HCT116 (cell line): ENCODE data around the gene PDYN. TPM values are rescaled to one million over a fixed set of nuclear protein-coding genes. Genes with fewer than 3 reads are reported as not detected.

Experiments
- ATAC-seq: fragments of 200-7000 bp; cut with Tn5 transposase; 2 replicates; pipeline ENCODE4 v1.9.1; 2020; ENCODE audit warnings: mild to moderate bottlenecking, moderate library complexity
- BruUV-seq: library from RNA; stranded (reverse); fragments of 400-500 nt; replicated peaks from 2 replicates; lab custom pipeline; 2021; lab: Mats Ljungman, UMichigan
- CTCF ChIA-PET: fragments of 300-600 bp; sonication (Branson Sonifier 250); formaldehyde crosslinking; loops from one replicate; lab custom pipeline; 2021; ENCODE audit warnings: antibody characterized with exemption; lab: Charles Lee
- POLR2A ChIA-PET: fragments of 300-600, 350-600 bp; sonication (Branson Sonifier 250); formaldehyde crosslinking; loops from one replicate; lab custom pipeline; 2021; ENCODE audit warnings: antibody characterized with exemption; lab: Charles Lee
- RAD21 ChIA-PET, 2 experiments: fragments of 300-600 bp; sonication (Branson Sonifier 250); formaldehyde crosslinking; loops; one replicate each; lab custom pipeline; 2023; ENCODE audit warnings: low total read pairs in 2 of 2; ENCODE audit not compliant: uncharacterized antibody in 2 of 2, unreplicated experiment in 2 of 2, low non-redundant PET in 1 of 2; lab: Charles Lee
- DNase-seq: peaks from one replicate; pipeline ENCODE4 v3.0.0-alpha.2; 2010; ENCODE audit warnings: low read depth, low spot score
- H2AFZ ChIP-seq: fragments of 200-600 bp; shearing (Covaris generic), sonication (generic); 2 replicates; pipeline ENCODE4 v1.6.1; 2017; ENCODE audit warnings: low read depth, mixed run types, mixed read lengths, antibody characterized with exemption, low read length; ENCODE audit not compliant: poor library complexity, severe bottlenecking
- H3K27ac ChIP-seq: 2 replicates; pipeline ENCODE4 v1.5.1; 2012; ENCODE audit warnings: low read depth, low read length
- H3K27me3 ChIP-seq: fragments of 200-600 bp; sonication (generic); 2 replicates; pipeline ENCODE4 v1.6.1; 2016; ENCODE audit warnings: mixed run types, low read length, mixed read lengths; ENCODE audit not compliant: insufficient read depth
- H3K36me3 ChIP-seq, 2 experiments: fragments of 200-500 bp in 1 of 2; fragments of 200-600 bp in 1 of 2; sonication (Bioruptor generic) in 1 of 2; sonication (generic) in 1 of 2; 2 replicates each; pipeline versions ENCODE4 v1.5.1 to v1.6.1; 2014 to 2016; ENCODE audit warnings: low read length in 2 of 2, inconsistent platforms in 1 of 2, mixed read lengths in 1 of 2, mixed run types in 1 of 2; ENCODE audit not compliant: insufficient read depth in 2 of 2, control insufficient read depth in 1 of 2
- H3K4me1 ChIP-seq, 2 experiments: fragments of 200-600 bp in 1 of 2; sonication (generic) in 1 of 2; 2 replicates each; pipeline versions ENCODE4 v1.5.1 to v1.6.1; 2012 to 2017; ENCODE audit warnings: low read length in 2 of 2, inconsistent platforms in 1 of 2, mild to moderate bottlenecking in 1 of 2, mixed read lengths in 1 of 2, mixed run types in 1 of 2, moderate library complexity in 1 of 2; ENCODE audit not compliant: insufficient read depth in 2 of 2, control insufficient read depth in 1 of 2
- H3K4me2 ChIP-seq: fragments of 200-600 bp; sonication (generic); 2 replicates; pipeline ENCODE4 v1.6.1; 2017; ENCODE audit warnings: mixed run types, low read length, mixed read lengths
- H3K4me3 ChIP-seq, 2 experiments: fragments of 200-600 bp in 1 of 2; sonication (generic) in 1 of 2; replicated peaks in 1 of 2; 2 replicates each; pipeline ENCODE4 v1.5.1; 2011 to 2016; ENCODE audit warnings: low read length in 2 of 2, control low read depth in 1 of 2, low read depth in 1 of 2, mild to moderate bottlenecking in 1 of 2, mixed read lengths in 1 of 2, mixed run types in 1 of 2
- H3K79me2 ChIP-seq: fragments of 200-600 bp; sonication (generic); 2 replicates; pipeline ENCODE4 v1.6.1; 2017; ENCODE audit warnings: mild to moderate bottlenecking, mixed run types, low read length, moderate library complexity, mixed read lengths; ENCODE audit not compliant: insufficient read depth
- H3K9ac ChIP-seq: fragments of 200-600 bp; sonication (generic); 2 replicates; pipeline ENCODE4 v1.6.1; 2016; ENCODE audit warnings: low read length, mixed read lengths
- H3K9me2 ChIP-seq: fragments of 200-600 bp; sonication (generic), shearing (Covaris generic); 2 replicates; pipeline ENCODE4 v1.6.1; 2017; ENCODE audit warnings: mixed run types, mild to moderate bottlenecking, moderate library complexity; ENCODE audit not compliant: insufficient read depth
- H3K9me3 ChIP-seq, 2 experiments: fragments of 200-500 bp in 1 of 2; fragments of 200-600 bp in 1 of 2; sonication (Bioruptor generic) in 1 of 2; sonication (generic) in 1 of 2; 2 replicates each; pipeline ENCODE4 v1.6.1; 2014 to 2017; ENCODE audit warnings: low read length in 2 of 2, mixed read lengths in 2 of 2, inconsistent platforms in 1 of 2, low read depth in 1 of 2, mild to moderate bottlenecking in 1 of 2, mixed run types in 1 of 2, moderate library complexity in 1 of 2; ENCODE audit not compliant: control insufficient read depth in 1 of 2, insufficient read depth in 1 of 2
- H4K20me1 ChIP-seq: fragments of 200-600 bp; sonication (generic), shearing (Covaris generic); 2 replicates; pipeline ENCODE4 v1.6.1; 2017; ENCODE audit warnings: mixed run types, mild to moderate bottlenecking, moderate library complexity; ENCODE audit not compliant: insufficient read depth
- CTCF ChIP-seq, 3 experiments: fragments of 200-600 bp in 1 of 3; sonication (generic) in 1 of 3; IDR thresholded peaks in 2 of 3; conservative IDR thresholded peaks in 1 of 3; 2 replicates each; pipeline ENCODE4 v1.5.1; 2012 to 2017; ENCODE audit warnings: low read depth in 2 of 3, low read length in 2 of 3, antibody characterized with exemption in 1 of 3, borderline replicate concordance in 1 of 3, control low read depth in 1 of 3, mild to moderate bottlenecking in 1 of 3, mixed read lengths in 1 of 3, mixed run types in 1 of 3, moderate library complexity in 1 of 3; ENCODE audit not compliant: insufficient read depth in 1 of 3
- EZH2phosphoT487 ChIP-seq: fragments of 200-600 bp; IDR thresholded peaks from 2 replicates; pipeline ENCODE4 v1.6.1; 2018; ENCODE audit warnings: antibody characterized with exemption, borderline replicate concordance
- FOSL1 ChIP-seq: IDR thresholded peaks from 2 replicates; pipeline ENCODE4 v1.6.1; 2012; ENCODE audit warnings: low read depth
- JUND ChIP-seq: IDR thresholded peaks from 2 replicates; pipeline ENCODE4 v1.6.1; 2012
- YY1 ChIP-seq: IDR thresholded peaks from 2 replicates; pipeline ENCODE4 v1.6.1; 2011; ENCODE audit warnings: low read length, low read depth, moderate library complexity, mild to moderate bottlenecking; ENCODE audit not compliant: insufficient replicate concordance; ENCODE audit errors: extremely low read depth
- ZFX ChIP-seq: fragments of 450-650 bp; IDR thresholded peaks from 2 replicates; pipeline ENCODE4 v1.6.1; 2017
- intact Hi-C: fragments of 100-400 bp; cut with micrococcal nuclease; formaldehyde crosslinking; loops from 2 replicates; pipeline ENCODE4 v1.10.0; 2022
- total RNA-seq: library from RNA; stranded (reverse); gene quantifications from one replicate; pipeline ENCODE4 v1.2.1, GENCODE V29; 2021; ENCODE audit not compliant: unreplicated experiment
- TF ChIP-seq, protein P1 (sequence below): IDR thresholded peaks from 2 replicates; pipeline ENCODE4 v1.6.1; 2012; ENCODE audit warnings: low read depth
- TF ChIP-seq, protein P2 (sequence below): IDR thresholded peaks from 2 replicates; pipeline ENCODE4 v1.6.1; 2012

The PDYN gene
- total RNA-seq, 1 experiment from 2014 or later = not detected

DNA sequence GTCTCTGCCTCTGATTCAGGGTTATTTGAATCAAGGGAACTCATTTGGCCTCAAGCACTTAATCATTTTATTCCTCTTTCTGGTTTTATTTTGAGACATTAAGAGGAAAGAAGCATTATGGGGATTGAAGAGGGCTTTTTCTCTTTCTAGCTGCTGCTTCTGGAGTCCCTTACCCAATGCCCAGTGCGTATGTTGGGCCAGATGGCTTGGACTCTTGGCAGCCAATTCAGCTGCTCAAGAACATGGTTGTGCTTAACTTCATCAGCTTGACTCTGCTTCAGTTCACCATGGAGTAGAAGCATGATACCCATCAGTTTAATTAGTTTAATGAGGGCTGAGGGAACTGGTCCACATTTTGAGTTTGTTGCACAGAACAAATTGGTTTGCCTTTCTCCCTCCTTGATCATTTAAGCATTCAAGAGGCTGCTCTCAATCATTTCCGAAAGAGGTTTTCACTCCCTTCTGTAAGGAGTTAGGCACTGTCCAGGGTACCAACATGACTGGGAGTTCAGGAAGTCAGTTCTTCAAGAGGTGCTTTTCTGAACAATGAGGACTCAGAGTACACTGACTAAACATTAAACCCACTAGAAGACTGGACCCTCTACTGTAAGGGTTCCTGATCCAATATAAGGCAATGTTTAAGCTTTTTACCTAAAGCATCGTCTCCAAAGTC lies 14.6 kb downstream of the PDYN start:
- no peak for ATAC-seq
- H3K27me3 ChIP-seq = peaks cover 91% of the 10 kb centered on the region
- H3K9me3 ChIP-seq = no peaks in the 10 kb centered on the region
- ChIA-PET CTCF (no interaction called here), RAD21 (no interaction called here), POLR2A (no interaction called here)
- intact Hi-C loops = no loop called here
- H3K79me2 ChIP-seq = no peaks in the 10 kb centered on the region
- no peaks in the 10 kb centered on the region for H3K4me1 ChIP-seq
- H3K9me2 ChIP-seq = no peaks in the 10 kb centered on the region
- no peak overlapping the region for H3K27ac ChIP-seq
- H4K20me1 ChIP-seq = no peaks in the 10 kb centered on the region
- no peak overlapping the region for H3K4me2 ChIP-seq
- no peak for DNase-seq
- BruUV-seq = no TSS peak
- no peaks in the 10 kb centered on the region for H3K36me3 ChIP-seq
- no peak overlapping the region for H2AFZ ChIP-seq
- H3K9ac ChIP-seq = no peak overlapping the region
- TF ChIP-seq, protein P1, sequence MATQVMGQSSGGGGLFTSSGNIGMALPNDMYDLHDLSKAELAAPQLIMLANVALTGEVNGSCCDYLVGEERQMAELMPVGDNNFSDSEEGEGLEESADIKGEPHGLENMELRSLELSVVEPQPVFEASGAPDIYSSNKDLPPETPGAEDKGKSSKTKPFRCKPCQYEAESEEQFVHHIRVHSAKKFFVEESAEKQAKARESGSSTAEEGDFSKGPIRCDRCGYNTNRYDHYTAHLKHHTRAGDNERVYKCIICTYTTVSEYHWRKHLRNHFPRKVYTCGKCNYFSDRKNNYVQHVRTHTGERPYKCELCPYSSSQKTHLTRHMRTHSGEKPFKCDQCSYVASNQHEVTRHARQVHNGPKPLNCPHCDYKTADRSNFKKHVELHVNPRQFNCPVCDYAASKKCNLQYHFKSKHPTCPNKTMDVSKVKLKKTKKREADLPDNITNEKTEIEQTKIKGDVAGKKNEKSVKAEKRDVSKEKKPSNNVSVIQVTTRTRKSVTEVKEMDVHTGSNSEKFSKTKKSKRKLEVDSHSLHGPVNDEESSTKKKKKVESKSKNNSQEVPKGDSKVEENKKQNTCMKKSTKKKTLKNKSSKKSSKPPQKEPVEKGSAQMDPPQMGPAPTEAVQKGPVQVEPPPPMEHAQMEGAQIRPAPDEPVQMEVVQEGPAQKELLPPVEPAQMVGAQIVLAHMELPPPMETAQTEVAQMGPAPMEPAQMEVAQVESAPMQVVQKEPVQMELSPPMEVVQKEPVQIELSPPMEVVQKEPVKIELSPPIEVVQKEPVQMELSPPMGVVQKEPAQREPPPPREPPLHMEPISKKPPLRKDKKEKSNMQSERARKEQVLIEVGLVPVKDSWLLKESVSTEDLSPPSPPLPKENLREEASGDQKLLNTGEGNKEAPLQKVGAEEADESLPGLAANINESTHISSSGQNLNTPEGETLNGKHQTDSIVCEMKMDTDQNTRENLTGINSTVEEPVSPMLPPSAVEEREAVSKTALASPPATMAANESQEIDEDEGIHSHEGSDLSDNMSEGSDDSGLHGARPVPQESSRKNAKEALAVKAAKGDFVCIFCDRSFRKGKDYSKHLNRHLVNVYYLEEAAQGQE = peak; percentile 45
- TF ChIP-seq EZH2phosphoT487 = no peak
- H3K4me3 ChIP-seq = no peak overlapping the region

- ATAC-seq (no peak), DNase-seq (no peak)
- no peaks in the 10 kb centered on the region for H3K4me1 ChIP-seq
- ChIA-PET POLR2A (no interaction called here), CTCF (interaction anchor here (0.8 to 1.2 kb wide), 2 partner anchors 10 to 197 kb away, joined by 3 read pairs; no protein-coding TSS in a partner anchor), RAD21 (no interaction called here)
- intact Hi-C loops = no loop called here
- H3K79me2 ChIP-seq = no peaks in the 10 kb centered on the region
- BruUV-seq = no TSS peak
- H2AFZ ChIP-seq = no peak overlapping the region
- no peaks in the 10 kb centered on the region for H3K9me2 ChIP-seq
- no peaks in the 10 kb centered on the region for H4K20me1 ChIP-seq
- no peak overlapping the region for H3K4me2 ChIP-seq
- H3K9ac ChIP-seq = no peak overlapping the region
- H3K36me3 ChIP-seq = no peaks in the 10 kb centered on the region
- no peaks in the 10 kb centered on the region for H3K9me3 ChIP-seq
- H3K4me3 ChIP-seq = no peak overlapping the region
- peaks cover 83% of the 10 kb centered on the region for H3K27me3 ChIP-seq
- H3K27ac ChIP-seq = no peak overlapping the region
- TF ChIP-seq JUND (no peak), YY1 (no peak), ZFX (no peak), FOSL1 (no peak), EZH2phosphoT487 (no peak), CTCF (IDR thresholded peaks at IDR 0.05 in 2 of 3, conservative IDR thresholded peaks at IDR 0.05 in 1 of 3; ENCODE audit: borderline replicate concordance in 1 of 3, insufficient read depth in 1 of 3, low read depth in 2 of 3, low read length in 2 of 3) (no peak)
- TF ChIP-seq, protein P1 = no peak
- TF ChIP-seq, protein P2, sequence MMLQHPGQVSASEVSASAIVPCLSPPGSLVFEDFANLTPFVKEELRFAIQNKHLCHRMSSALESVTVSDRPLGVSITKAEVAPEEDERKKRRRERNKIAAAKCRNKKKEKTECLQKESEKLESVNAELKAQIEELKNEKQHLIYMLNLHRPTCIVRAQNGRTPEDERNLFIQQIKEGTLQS = no peak
Measured at GRCh38 chr20:1975291-1975690, 18.6 kb downstream of the PDYN start.
